DMS53 (cell line): ENCODE results near the gene EPB41L4B.
"Not testable (repeated sequence)": the region's sequence is repeated elsewhere in the genome, so short reads cannot be mapped to it uniquely, and the experiment has no call there.

Experiments used
- DNase-seq: peaks from one replicate; lab custom pipeline; 2025; lab: John Stamatoyannopoulos, UW

The EPB41L4B gene

DNA sequence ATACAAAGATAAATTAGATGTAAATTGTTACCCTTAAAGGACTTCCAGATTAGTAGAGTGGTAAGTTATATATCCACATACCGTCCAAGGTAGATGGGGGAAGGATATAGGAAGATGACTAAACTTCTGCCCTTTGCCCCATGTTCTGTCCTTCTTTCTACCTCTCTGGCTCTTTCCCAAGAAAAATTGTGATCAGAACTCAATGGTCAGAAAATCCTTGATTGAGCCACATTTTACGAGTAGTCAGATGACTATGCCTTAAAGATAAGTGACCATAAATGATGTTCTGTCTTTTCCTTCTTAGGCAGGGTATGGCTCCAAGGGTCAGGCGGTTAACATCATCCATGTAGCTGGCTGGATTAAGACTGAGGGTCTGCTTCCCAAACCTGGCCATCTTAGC is 158.2 kb downstream of the EPB41L4B start:
- DNase-seq, result no peak

DNA sequence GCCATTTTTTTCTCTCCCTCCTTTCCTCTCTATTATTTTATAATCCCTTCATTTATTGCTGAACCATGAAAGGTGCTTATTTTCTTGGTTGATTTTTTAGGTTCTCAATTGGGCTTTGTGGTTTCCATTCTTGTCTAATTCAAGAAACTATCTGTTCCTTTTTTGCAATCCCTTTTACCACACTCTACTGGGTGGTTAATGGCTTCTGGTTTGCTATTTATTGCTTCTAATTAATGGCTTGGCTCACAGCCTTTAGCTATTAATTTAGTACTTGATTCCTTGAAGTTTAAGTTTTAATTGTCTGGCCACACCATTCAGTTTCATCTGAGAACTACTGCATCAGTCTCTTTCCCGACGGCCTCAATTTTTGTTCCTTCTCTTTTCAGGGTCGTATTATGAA is 159.4 kb downstream of the EPB41L4B start:
- DNase-seq, result no peak

DNA sequence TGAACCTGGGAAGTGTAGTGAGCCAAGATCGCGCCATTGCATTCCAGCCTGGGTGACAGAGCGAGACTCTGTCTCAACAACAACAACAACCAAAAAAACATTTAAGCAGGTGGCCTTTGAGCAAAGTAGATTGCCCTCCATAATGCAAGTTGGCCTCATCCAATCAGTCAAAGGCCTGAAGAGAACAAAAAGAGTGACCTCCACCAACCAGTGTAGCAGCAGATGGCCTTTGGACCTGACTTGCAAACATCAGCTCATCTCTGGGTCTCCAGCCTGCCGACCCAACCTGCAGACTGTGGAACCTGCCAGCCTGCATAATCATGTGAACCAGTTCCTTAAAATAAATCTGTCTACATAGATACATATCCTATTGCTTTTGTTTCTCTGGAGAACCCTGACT is 161.3 kb downstream of the EPB41L4B start:
- DNase-seq, result no peak

DNA sequence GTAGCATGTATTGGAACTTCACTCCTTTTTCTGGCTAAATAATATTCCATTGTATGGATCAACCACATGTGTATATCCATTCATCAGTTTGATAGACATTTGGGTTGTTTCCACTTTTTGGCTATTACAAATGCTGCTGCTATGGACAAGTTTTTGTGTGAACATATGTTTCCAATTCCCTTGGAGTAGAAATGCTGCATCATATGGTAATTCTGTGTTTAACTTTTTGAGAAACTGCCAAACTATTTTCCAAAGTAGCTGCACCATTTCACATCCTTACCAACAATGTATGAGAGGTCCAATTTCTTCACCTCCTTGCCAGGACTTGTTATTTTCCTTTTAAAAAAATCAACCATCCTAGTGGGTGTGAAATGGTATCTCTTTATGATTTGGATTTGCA is 162.2 kb downstream of the EPB41L4B start:
- no peak for DNase-seq

DNA sequence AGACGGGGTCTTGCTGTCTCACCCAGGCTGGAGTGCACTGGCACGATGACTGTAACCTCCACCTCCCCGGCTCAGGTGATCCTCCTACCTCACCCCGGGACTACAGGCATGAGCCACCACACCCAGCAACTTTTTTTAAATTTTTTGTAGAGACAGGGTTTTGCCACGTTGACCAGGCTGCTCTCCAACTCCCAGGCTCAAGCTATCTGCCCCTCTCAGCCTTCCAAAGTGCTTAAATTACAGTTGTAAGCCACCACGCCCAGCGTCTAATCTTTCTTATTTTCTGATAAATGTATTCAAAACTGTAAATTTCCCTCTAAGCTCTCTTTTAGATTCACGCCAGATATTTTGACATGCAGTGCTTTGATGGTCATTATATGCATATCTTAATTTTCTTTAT is 164.2 kb downstream of the EPB41L4B start:
- no peak for DNase-seq

DNA sequence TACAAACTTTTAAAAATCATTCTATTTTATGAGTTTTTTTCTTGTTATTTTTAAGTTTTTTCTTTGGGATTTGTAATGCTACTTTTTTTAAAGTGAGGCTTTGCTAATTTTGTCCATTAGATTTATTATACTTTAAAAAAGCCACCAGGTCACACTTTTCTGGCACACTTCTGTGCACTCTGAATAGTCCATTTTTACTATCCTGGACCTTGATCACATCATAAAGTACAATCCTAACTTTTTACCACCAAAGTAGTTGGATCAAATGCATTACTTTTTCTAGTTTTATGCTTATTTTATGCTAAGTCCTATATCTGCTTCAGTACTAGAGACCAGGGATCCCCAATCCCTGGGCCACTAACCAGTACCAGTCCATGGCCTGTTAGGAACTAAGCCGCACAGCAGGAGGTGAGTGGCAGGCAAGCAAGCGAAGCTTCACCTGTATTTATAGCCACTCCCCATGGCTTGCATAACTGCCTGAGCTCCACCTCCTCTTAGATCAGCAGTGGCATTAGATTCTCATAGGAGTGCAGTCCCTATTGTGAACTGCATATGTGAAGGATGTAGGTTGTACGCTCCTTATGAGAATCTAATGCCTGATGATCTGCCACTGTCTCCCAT is 169.8 kb downstream of the EPB41L4B start:
- DNase-seq, result peak; percentile 33

DNA sequence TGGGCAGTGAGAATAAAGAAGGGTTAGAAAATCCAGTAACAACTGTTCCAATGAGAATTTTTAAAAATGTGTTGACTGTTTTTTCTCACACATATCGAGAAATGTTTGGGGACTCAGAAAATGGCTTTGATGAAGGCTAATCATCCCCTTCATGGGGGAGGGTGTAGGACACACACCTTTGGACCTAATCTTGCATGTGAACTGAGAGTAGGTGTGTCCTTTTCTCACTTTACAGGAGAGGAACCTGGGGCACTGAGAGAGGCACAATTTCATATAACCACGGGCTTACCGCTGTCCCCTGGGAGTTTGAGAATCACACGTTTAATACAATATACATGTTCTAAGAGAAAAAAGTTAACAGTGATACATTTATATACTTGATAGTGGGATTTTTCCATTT is 171.1 kb downstream of the EPB41L4B start:
- DNase-seq, result no peak

DNA sequence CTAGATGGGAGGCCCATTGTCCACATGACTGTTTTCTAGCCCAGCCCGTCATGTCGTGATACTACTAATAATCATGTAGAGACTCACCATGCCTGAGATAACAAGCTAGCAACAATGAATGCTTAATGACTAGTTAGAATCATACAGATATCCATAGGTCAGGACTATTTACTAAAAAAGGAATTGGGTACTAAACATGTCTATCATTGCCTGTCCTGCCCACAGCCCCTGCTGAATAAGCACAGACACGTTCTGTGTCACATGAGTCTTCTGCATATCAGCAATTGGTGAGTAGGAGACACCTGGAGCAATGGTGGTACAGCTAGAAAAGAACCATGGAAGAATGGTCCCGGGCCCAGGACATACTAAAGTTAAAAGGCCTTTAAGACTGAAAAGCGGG is 171.8 kb downstream of the EPB41L4B start:
- DNase-seq, result no peak

DNA sequence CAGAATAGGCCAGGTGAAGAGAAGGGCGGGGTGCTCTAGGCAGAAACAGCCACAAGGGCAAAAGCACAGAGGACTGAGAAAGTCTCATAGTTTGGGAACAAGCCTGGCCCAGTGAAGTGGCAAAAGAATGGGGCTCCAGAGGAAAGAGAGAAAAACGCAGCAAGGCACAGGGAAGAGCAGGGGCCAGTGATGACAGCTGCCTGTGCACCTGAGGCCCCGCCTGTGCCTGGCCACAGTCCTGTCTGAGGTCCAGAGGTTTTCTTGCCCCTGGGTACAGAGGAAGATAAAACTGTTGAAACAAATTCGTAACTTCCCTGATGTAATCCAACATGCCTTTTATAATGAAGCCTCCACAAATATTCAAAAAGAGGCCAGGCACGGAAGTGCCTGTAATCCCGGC is 175.8 kb downstream of the EPB41L4B start:
- no peak for DNase-seq

DNA sequence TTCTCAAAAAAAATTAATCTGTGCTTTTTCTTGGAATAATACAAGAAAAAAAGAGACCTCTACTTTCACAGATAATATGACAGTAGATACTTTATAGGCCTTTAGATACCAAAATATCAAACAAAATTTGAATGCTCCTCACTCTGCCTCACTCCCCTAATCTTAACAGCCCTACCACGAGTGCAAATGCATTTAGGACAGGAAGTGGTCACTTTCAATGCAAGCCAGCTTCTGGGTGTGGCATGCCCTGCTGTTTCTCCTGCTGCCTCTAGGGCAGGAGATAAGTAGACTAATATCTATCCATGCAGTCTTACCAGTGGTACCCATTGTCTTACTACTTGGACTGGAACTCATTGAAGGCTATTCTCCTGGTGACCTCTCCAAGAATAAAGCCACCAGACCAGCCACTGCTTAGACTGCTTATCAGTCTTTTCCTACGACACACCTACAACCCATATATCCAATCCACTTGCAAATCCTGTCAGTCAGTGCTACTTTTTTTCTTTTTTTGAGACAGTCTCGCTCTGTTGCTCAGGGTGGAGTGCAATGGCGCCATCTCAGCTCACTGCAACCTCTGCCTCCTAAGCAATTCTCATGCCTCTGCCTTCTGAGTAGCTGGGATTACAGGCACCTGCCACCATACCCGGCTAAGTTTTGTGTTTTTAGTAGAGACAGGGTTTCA is 176.8 kb downstream of the EPB41L4B start:
- DNase-seq, result peak; percentile 58

DNA sequence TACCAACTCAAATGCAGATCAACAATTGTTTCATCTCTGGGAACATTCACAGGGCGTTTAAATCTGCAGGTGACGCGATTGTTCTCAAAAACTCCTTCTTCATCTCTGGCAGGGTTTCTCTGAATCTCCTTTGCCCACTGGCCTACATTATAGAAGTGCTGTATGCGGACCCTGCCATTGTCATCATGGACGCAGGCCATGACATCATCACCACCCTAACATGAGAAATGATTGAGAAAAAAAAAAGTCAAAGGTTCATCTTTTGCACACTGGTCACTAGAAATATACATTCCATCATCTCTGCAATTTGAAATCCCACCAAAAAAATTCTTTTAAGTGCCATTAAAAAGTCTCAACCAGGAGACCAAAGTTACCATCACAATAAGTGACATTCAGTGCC is 179.5 kb downstream of the EPB41L4B start:
- DNase-seq, result no peak

DNA sequence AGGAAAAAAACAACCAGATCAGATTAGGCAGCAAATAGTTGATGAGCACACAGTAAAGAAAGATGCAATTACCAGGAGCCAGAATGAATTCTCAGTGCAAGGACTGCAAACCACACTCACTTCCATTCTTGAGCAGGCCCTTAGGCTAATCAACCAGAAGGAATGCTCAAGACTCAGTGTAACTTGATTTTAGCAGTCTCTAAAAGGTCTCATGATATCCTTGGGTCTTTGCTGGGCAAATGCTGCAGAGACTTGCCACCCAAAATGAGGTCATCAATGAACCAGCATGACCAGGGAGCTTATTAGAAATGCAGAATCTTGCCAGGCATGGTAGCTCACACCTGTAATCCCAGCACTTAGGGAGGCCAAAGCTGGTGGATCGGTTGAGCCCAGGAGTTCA is 181.0 kb downstream of the EPB41L4B start:
- no peak for DNase-seq

DNA sequence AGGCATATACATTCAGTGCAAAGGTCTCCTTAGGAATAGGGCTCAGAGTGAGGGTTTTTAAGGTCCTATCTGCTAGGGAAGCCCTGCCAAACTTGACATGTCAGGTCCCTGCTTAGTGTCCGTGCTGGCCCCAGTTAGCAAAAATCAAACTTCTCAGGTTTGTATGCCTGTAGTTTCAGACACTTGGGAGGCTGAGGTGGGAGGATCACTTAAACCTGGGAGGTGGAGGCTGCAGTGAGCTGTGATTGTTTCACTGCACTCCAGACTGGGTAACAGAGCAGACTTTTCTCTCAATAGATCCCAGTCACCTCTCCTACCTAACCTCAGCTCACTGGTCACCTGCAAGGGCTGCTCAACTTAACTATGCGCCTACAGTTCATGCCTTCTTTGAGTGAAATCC is 182.4 kb downstream of the EPB41L4B start:
- no peak for DNase-seq

DNA sequence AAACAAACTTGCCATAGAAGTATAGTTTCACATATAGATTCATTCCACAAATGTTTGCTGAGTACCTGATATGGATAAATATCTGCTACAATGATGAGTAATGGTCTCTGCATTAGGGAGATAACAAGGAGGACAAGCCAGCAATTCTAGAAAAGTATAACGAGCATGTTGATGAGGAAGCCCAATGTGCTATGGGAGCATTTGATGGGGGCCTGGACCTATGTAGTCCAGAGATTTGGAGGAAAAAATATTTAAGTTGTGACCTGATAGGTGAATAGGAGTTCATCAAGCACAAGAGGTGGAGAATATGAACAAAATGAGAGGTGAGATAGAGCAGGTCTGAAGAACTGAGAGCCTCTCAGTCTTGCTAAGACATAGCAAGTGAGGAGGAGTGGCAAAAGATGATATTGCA is 186.7 kb downstream of the EPB41L4B start:
- DNase-seq, result no peak

DNA sequence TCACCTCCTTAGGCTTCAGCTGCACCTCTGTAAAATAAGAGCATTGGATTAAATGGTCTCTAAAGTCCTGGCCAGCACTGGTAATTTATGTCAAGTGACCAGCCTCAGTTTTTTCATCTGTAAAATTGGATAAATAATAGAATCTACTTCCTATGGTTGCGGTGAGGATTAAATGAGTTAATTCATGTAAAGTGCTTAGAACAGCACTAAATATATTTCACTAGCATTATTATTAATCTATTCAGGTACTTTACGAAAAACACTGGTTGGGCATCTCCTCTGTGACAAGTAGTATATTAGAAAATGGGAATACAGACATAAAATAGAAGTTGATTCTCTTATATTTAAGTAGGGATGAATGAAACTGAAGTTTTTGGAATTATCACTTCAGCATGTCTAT is 187.3 kb downstream of the EPB41L4B start:
- no peak for DNase-seq

DNA sequence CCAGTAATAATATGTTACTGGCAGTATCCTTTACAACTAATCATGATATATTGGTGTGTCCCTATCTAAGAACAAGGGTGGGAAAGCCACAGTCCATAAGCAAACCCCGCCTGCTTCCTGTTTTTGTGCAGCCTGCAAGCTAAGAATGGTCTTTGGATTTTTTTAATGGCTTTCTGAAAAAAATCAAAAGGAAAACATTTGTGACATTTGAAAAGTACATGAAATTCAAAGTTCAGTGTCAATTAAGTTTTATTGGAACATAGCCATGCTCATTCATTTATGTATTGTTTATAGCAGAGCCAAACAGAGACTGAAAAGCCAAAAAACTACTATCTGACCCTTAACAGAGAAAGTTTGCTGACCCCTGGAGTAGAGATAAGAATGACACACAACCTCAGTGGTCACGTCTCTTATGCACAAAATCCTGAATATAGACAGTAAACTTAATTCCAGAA is 188.3 kb downstream of the EPB41L4B start:
- no peak for DNase-seq

DNA sequence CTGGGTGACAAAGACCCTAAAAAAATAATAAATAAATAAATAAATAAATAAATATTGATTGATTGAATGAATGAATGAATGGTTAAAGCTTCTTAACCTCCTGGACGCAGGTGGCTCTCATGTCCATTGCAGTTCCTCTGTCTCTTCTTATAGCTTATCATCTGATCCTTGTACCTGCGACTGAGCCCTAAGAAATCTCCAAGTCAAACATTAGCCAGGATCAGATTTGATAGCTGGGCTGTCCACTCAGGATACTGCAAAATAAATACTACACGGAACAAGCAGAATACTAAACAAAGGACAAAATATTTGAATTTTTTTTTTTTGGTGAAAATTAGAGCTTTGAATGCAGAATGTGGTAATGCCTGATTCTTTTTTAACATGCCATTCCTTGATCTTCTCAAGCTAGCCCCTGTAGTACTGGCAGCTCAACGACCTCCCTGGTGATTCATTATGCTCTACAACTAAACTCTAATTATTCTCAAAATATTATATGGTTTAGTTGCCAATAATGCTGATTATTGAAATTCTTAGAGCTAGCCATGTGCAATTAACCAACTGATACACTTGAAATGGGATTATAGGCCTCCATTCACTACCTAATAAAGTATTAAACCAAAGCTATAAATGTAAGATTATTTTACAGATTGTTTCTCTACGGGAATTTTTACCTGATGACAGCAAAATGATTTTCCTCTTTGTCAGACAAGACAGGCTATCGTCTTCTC is 191.2 kb downstream of the EPB41L4B start:
- DNase-seq, result no peak

DNA sequence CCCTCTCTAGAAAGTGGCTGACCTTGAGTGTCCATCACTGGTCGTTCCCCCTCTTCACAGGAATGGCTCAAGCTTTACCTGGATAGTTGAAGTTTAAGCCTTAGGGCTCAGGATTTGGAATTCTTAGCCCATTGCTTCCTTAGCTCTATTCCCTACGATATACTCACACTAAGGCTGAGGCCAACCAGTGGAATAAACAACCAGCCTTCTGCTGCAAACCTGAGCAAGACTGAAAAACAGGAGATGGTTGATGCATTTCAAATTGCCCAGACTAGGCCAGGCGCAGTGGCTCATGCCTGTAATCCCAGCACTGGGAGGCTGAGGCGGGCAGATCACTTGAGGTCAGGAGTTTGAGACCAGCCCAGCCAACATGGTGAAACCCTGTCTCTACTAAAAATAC is 194.2 kb downstream of the EPB41L4B start:
- DNase-seq, result not testable (repeated sequence)

DNA sequence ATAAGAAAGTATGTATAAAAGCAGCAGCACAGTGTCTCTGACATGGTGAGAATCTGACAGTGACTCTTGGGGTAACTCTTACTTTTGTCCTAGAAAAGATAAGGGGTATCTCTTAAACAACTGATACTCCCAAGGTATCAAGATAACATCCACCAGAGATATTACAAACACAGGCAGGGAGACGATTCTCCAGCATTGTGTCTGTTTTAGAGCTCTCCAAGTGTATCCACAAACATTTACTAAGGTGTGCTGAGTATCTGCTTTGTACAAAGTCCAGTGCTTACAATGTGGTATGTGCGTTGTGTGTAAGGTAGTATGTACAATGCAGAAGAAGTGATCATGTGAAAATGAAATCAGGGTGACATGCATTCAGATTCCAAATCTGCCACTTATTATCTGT is 196.7 kb downstream of the EPB41L4B start:
- peak; percentile 56 for DNase-seq

DNA sequence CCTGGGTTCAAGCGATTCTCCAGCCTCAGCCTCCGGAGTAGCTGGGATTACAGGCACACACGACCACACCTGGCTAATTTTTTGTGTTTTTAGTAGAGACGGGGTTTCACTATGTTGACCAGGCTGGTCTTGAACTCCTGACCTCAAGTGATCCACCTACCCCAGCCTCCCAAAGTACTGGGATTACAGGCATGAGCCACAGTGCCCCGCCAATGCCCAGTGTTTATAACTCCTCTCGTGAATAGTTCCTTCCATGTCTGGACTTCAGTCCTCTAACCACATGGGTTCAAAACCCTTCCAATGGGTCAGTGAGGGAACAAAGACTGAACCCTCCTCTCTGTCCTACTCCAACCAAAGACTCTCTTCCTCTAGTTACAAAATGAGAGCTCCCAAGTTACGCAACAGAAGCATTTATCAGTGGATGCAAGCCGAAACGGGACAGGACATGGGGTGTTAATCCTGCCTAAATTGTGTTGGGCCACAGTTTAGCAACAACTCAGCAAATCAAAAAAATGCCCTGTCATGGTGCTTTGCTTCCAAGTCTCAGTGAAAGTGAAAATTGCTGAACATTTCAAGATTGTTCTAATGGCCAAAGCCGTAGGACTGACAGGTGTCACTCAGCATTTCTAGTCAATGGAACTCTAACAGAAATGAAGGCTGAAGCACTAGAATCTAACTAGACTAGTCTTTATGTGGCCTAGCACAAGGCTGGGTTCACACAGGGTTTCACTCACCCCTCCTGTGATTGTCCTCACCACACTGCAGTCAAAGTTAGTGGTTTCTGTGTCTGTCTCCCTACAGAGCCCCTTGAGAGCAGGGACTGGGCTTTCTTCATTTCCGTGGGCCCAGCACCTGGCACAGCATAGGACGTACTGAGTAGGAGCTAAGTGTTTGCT is 197.9 kb downstream of the EPB41L4B start:
- DNase-seq, result peak; percentile 74
